ENCODE results near the gene DPEP1. TPM values are rescaled to one million over a fixed set of nuclear protein-coding genes. Genes with fewer than 3 reads are reported as not detected.

Gene DPEP1
- total RNA-seq, 1 donor = 0.36 TPM

GRCh38 chr16:89602952-89603590, 10.4 kb upstream of the DPEP1 start:
- H3K9me3 ChIP-seq (ENCODE audit: low read depth, low read length) = no peaks in the 10 kb centered on the region
- H3K27ac ChIP-seq (ENCODE audit: low read depth, low read length) = peak overlapping the region; percentile 92
- no peaks in the 10 kb centered on the region for H3K36me3 ChIP-seq (ENCODE audit: insufficient read depth, low read length)
- H3K4me3 ChIP-seq (ENCODE audit: insufficient read depth, low read length) = peak overlapping the region; percentile 52
- DNase-seq (ENCODE audit: insufficient read length, low spot score, missing footprints) = no peak
- no peaks in the 10 kb centered on the region for H3K79me2 ChIP-seq (ENCODE audit: insufficient read depth, low read length)
- TF ChIP-seq CTCF (IDR thresholded peaks at IDR 0.05; ENCODE audit: extremely low read depth, low read depth, low read length) = no peak
- H3K4me1 ChIP-seq (ENCODE audit: insufficient read depth, low read length) = peaks cover 15% of the 10 kb centered on the region
- peak overlapping the region; percentile 72 for H3K4me2 ChIP-seq (ENCODE audit: insufficient read depth, low read length)
- H2AFZ ChIP-seq (ENCODE audit: low read length) = peak overlapping the region; percentile 56
- no peaks in the 10 kb centered on the region for H4K20me1 ChIP-seq (ENCODE audit: insufficient read depth, low read length)
- no peaks in the 10 kb centered on the region for H3K27me3 ChIP-seq (ENCODE audit: insufficient read depth, low read length)

GRCh38 chr16:89604764-89605163, 8.7 kb upstream of the DPEP1 start:
- Histone ChIP-seq H3K4me3 (ENCODE audit: insufficient read depth, low read length) (no peak overlapping the region), H3K9me3 (ENCODE audit: low read depth, low read length) (no peaks in the 10 kb centered on the region), H3K79me2 (ENCODE audit: insufficient read depth, low read length) (no peaks in the 10 kb centered on the region), H3K4me2 (ENCODE audit: insufficient read depth, low read length) (no peak overlapping the region), H2AFZ (ENCODE audit: low read length) (no peak overlapping the region), H3K27me3 (ENCODE audit: insufficient read depth, low read length) (no peaks in the 10 kb centered on the region), H3K4me1 (ENCODE audit: insufficient read depth, low read length) (peaks cover 18% of the 10 kb centered on the region), H4K20me1 (ENCODE audit: insufficient read depth, low read length) (no peaks in the 10 kb centered on the region), H3K27ac (ENCODE audit: low read depth, low read length) (no peak overlapping the region), H3K36me3 (ENCODE audit: insufficient read depth, low read length) (no peaks in the 10 kb centered on the region)
- DNase-seq (ENCODE audit: insufficient read length, low spot score, missing footprints) = no peak
- TF ChIP-seq CTCF (IDR thresholded peaks at IDR 0.05; ENCODE audit: extremely low read depth, low read depth, low read length) = no peak

GRCh38 chr16:89605186-89605970, 8.1 kb upstream of the DPEP1 start:
- H3K36me3 ChIP-seq (ENCODE audit: insufficient read depth, low read length) = no peaks in the 10 kb centered on the region
- H2AFZ ChIP-seq (ENCODE audit: low read length) = no peak overlapping the region
- peaks cover 18% of the 10 kb centered on the region for H3K4me1 ChIP-seq (ENCODE audit: insufficient read depth, low read length)
- no peaks in the 10 kb centered on the region for H3K79me2 ChIP-seq (ENCODE audit: insufficient read depth, low read length)
- no peaks in the 10 kb centered on the region for H3K9me3 ChIP-seq (ENCODE audit: low read depth, low read length)
- no peak overlapping the region for H3K4me3 ChIP-seq (ENCODE audit: insufficient read depth, low read length)
- H4K20me1 ChIP-seq (ENCODE audit: insufficient read depth, low read length) = no peaks in the 10 kb centered on the region
- no peaks in the 10 kb centered on the region for H3K27me3 ChIP-seq (ENCODE audit: insufficient read depth, low read length)
- no peak for DNase-seq (ENCODE audit: insufficient read length, low spot score, missing footprints)
- TF ChIP-seq CTCF (IDR thresholded peaks at IDR 0.05; ENCODE audit: extremely low read depth, low read depth, low read length) = no peak
- no peak overlapping the region for H3K4me2 ChIP-seq (ENCODE audit: insufficient read depth, low read length)
- H3K27ac ChIP-seq (ENCODE audit: low read depth, low read length) = no peak overlapping the region

GRCh38 chr16:89606006-89606405, 7.4 kb upstream of the DPEP1 start:
- H4K20me1 ChIP-seq (ENCODE audit: insufficient read depth, low read length) = no peaks in the 10 kb centered on the region
- no peaks in the 10 kb centered on the region for H3K9me3 ChIP-seq (ENCODE audit: low read depth, low read length)
- no peaks in the 10 kb centered on the region for H3K27me3 ChIP-seq (ENCODE audit: insufficient read depth, low read length)
- peaks cover 18% of the 10 kb centered on the region for H3K4me1 ChIP-seq (ENCODE audit: insufficient read depth, low read length)
- no peak overlapping the region for H2AFZ ChIP-seq (ENCODE audit: low read length)
- H3K4me2 ChIP-seq (ENCODE audit: insufficient read depth, low read length) = no peak overlapping the region
- DNase-seq (ENCODE audit: insufficient read length, low spot score, missing footprints) = no peak
- no peak overlapping the region for H3K27ac ChIP-seq (ENCODE audit: low read depth, low read length)
- no peak overlapping the region for H3K4me3 ChIP-seq (ENCODE audit: insufficient read depth, low read length)
- no peak for TF ChIP-seq CTCF (IDR thresholded peaks at IDR 0.05; ENCODE audit: extremely low read depth, low read depth, low read length)
- no peaks in the 10 kb centered on the region for H3K79me2 ChIP-seq (ENCODE audit: insufficient read depth, low read length)
- H3K36me3 ChIP-seq (ENCODE audit: insufficient read depth, low read length) = no peaks in the 10 kb centered on the region

Data from osteoblast (primary cell).